Endothelial cell (in vitro differentiated cells): ENCODE measurements around the gene ETS1. TPM values are rescaled to one million over a fixed set of nuclear protein-coding genes. Genes with fewer than 3 reads are reported as not detected.

Experiments used
- DNase-seq: peaks from one replicate; pipeline ENCODE4 v3.0.0; 2021; ENCODE audit warnings: low spot score
- H3K27ac Mint-ChIP-seq: one replicate; pipeline ENCODE4 v1.8.0; 2021; ENCODE audit warnings: mixed read lengths, inconsistent platforms; ENCODE audit not compliant: unreplicated experiment
- H3K27me3 Mint-ChIP-seq: one replicate; pipeline ENCODE4 v1.8.0; 2021; ENCODE audit warnings: mild to moderate bottlenecking, moderate library complexity, mixed read lengths, inconsistent platforms; ENCODE audit not compliant: unreplicated experiment
- H3K36me3 Mint-ChIP-seq: one replicate; pipeline ENCODE4 v1.8.0; 2021; ENCODE audit warnings: mild to moderate bottlenecking, low read depth, mixed read lengths, inconsistent platforms; ENCODE audit not compliant: unreplicated experiment
- H3K4me1 Mint-ChIP-seq: one replicate; pipeline ENCODE4 v1.8.0; 2021; ENCODE audit warnings: mild to moderate bottlenecking, mixed read lengths, inconsistent platforms; ENCODE audit not compliant: unreplicated experiment
- H3K4me3 Mint-ChIP-seq: one replicate; pipeline ENCODE4 v1.8.0; 2021; ENCODE audit warnings: mild to moderate bottlenecking, mixed read lengths, inconsistent platforms; ENCODE audit not compliant: unreplicated experiment
- H3K9me3 Mint-ChIP-seq: one replicate; pipeline ENCODE4 v1.8.0; 2021; ENCODE audit warnings: mixed read lengths, inconsistent platforms; ENCODE audit not compliant: unreplicated experiment
- total RNA-seq: library from RNA; stranded (reverse); fragmentation: NEBNext Ultra II Directional; extraction: Animal tissue kit (Norgen Biotek cat#: 25700); gene quantifications from one replicate; pipeline ENCODE4 v1.2.1, GENCODE V29; 2021; ENCODE audit not compliant: unreplicated experiment
- TF ChIP-seq, protein P1 (sequence below): fragments of 200-600 bp; sonication (generic); IDR thresholded peaks from one replicate; pipeline ENCODE4 v1.5.0; 2021; ENCODE audit warnings: antibody characterized with exemption; ENCODE audit not compliant: unreplicated experiment

Gene ETS1
- total RNA-seq, 1 donor from 2014 or later, result 309 TPM

DNA sequence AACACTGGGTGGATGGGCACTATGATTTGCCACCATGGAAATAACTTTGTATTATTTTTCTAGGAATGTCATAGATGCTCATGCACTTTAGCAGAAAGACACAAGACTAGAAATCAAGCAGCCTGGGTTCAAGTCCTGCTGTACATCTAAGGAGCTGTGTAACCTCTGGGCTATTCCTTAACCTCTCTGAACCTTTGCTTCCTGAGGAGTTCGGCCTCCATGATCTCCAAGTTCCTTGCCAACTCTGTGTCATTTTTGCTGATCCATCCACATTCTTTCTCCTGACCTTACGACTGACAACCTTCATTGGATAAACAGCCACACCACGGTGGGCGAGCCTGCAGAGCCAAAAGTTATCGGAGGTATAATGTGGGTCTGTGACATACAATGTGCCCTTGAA is 24.1 kb downstream of the ETS1 start:
- Mint-ChIP-seq H3K4me3 (no peak overlapping the region), H3K36me3 (peaks cover 23% of the 10 kb centered on the region), H3K9me3 (no peaks in the 10 kb centered on the region), H3K27me3 (peaks cover 6% of the 10 kb centered on the region), H3K4me1 (peaks cover 59% of the 10 kb centered on the region), H3K27ac (no peak overlapping the region)
- no peak for DNase-seq
- TF ChIP-seq, protein P1, sequence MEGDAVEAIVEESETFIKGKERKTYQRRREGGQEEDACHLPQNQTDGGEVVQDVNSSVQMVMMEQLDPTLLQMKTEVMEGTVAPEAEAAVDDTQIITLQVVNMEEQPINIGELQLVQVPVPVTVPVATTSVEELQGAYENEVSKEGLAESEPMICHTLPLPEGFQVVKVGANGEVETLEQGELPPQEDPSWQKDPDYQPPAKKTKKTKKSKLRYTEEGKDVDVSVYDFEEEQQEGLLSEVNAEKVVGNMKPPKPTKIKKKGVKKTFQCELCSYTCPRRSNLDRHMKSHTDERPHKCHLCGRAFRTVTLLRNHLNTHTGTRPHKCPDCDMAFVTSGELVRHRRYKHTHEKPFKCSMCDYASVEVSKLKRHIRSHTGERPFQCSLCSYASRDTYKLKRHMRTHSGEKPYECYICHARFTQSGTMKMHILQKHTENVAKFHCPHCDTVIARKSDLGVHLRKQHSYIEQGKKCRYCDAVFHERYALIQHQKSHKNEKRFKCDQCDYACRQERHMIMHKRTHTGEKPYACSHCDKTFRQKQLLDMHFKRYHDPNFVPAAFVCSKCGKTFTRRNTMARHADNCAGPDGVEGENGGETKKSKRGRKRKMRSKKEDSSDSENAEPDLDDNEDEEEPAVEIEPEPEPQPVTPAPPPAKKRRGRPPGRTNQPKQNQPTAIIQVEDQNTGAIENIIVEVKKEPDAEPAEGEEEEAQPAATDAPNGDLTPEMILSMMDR, result no peak

DNA sequence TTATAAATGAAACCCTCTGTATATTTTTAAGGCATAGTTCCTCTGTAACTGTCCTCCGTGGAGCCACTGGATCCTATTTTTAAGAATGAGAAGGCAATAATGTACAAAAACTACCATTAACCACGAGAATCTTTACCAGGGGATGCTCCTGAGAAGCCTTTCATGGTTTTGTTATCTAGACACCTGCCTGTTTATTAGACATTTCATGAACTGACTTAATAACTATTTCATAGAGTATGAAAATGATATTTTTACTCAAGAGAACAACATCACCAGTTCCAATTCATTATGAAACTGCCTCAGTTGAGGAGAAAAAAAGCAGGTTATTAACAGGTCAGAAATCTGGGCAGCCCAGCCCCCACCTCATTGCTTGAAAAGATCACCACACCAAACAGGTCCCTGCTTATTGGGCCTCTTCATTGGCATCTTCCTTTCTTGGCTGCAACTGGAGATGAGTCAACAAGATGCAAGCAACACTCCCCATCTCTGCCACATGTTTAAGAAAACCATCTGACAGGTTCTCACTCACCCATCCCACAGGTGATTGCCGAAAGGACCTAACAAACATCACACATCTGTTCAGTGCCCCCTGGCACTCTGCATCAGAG is 27.8 kb downstream of the ETS1 start:
- no peak overlapping the region for H3K4me3 Mint-ChIP-seq
- peaks cover 9% of the 10 kb centered on the region for H3K36me3 Mint-ChIP-seq
- H3K27me3 Mint-ChIP-seq, result peaks cover 5% of the 10 kb centered on the region
- TF ChIP-seq, protein P1, result no peak
- no peaks in the 10 kb centered on the region for H3K9me3 Mint-ChIP-seq
- peaks cover 45% of the 10 kb centered on the region for H3K4me1 Mint-ChIP-seq
- H3K27ac Mint-ChIP-seq, result no peak overlapping the region
- DNase-seq, result no peak

DNA sequence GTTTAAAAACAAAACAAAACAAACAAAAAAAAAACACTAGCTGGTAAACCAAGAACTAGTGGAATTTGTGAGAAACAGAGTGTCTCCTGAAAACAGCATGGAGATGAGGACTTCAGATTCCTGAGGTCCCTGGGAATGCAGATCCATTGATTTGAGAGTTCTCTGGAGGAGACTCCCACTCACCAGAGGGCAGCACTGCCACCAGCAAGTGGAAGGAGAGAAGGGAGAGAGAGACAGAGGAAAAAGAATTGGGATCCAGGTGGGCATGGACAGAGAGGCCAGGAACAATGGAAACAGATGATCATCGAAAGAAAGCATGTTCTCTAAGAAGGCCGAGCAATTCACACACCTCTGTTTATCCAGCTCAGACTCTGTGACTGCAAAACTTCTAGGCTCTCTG is 31.8 kb downstream of the ETS1 start:
- Mint-ChIP-seq H3K27me3 (peaks cover under 1% of the 10 kb centered on the region), H3K27ac (peak overlapping the region; percentile 80), H3K4me3 (no peak overlapping the region), H3K9me3 (no peaks in the 10 kb centered on the region), H3K36me3 (peaks cover 12% of the 10 kb centered on the region), H3K4me1 (peaks cover 38% of the 10 kb centered on the region)
- no peak for DNase-seq
- TF ChIP-seq, protein P1, result no peak

DNA sequence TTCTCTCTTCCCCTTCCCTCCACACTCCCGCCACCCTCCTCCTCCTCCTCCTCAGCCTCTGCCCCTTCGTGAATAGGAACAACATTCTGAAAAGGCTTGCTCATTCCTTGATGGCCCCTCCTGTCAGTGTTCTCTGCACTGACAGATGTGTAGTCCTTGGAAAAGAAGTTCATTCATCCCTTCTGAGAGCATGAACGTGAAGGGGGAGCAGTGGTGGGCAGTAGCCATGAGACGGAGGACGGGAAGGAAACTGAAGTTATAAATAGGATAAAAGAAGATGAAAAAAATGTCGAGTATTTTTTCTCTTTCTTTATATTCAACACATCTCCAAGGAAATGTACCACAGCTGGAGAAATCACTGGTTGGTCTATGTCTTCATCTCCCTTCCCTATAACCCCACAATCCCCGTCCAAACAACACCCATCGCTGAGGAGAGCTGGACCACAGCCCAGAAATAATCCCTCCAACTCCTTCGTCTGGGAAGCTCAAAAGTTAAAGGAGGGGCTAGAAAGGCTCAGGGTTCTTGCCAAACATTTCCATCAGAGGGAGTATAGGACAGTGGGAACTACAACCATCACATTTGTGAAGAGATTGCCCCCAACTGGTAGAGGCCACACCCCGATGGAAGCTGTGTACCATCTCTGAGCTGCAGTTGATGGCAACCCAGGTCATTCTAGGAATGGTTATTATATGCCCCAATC is 33.5 kb downstream of the ETS1 start:
- peaks cover 3% of the 10 kb centered on the region for H3K27me3 Mint-ChIP-seq
- peaks cover 12% of the 10 kb centered on the region for H3K36me3 Mint-ChIP-seq
- no peak for DNase-seq
- TF ChIP-seq, protein P1, result no peak
- H3K4me1 Mint-ChIP-seq, result peaks cover 47% of the 10 kb centered on the region
- peak overlapping the region; percentile 1 for H3K4me3 Mint-ChIP-seq
- no peaks in the 10 kb centered on the region for H3K9me3 Mint-ChIP-seq
- H3K27ac Mint-ChIP-seq, result no peak overlapping the region
